H9 (cell line): ENCODE measurements around the gene VAV3. TPM values are rescaled to one million over a fixed set of nuclear protein-coding genes. Genes with fewer than 3 reads are reported as not detected.

Source experiments
- DNase-seq: peaks from one replicate; pipeline ENCODE4 v3.0.0-alpha.2; 2017
- H2AFZ ChIP-seq: one replicate; pipeline ENCODE4 v1.6.1; 2013; ENCODE audit warnings: mild to moderate bottlenecking, low read length, control low read depth, moderate library complexity
- H2AK5ac ChIP-seq: 2 replicates; pipeline ENCODE4 v1.6.1; 2013; ENCODE audit warnings: low read length, control low read depth, mixed read lengths; ENCODE audit not compliant: insufficient read length
- H2BK120ac ChIP-seq: one replicate; pipeline ENCODE4 v1.6.1; 2013; ENCODE audit warnings: low read depth, mild to moderate bottlenecking, low read length, control low read depth, inconsistent platforms; ENCODE audit not compliant: poor library complexity, severe bottlenecking
- H2BK12ac ChIP-seq: 2 replicates; pipeline ENCODE4 v1.6.1; 2013; ENCODE audit warnings: low read length, control low read depth, mixed read lengths, low read depth; ENCODE audit not compliant: insufficient read length
- H2BK15ac ChIP-seq: 2 replicates; pipeline ENCODE4 v1.6.1; 2013; ENCODE audit warnings: low read depth, low read length, control low read depth
- H2BK20ac ChIP-seq: one replicate; pipeline ENCODE4 v1.6.1; 2013; ENCODE audit warnings: low read depth, mild to moderate bottlenecking, low read length, control low read depth, inconsistent platforms; ENCODE audit not compliant: poor library complexity, severe bottlenecking
- H2BK5ac ChIP-seq: 2 replicates; pipeline ENCODE4 v1.6.1; 2013; ENCODE audit warnings: low read length, control low read depth, mixed read lengths; ENCODE audit not compliant: insufficient read length
- H3K14ac ChIP-seq: 2 replicates; pipeline ENCODE4 v1.6.1; 2013; ENCODE audit warnings: low read length, control low read depth; ENCODE audit not compliant: insufficient read depth
- H3K18ac ChIP-seq: 2 replicates; pipeline ENCODE4 v1.6.1; 2013; ENCODE audit warnings: low read depth, mild to moderate bottlenecking, mixed read lengths, low read length, control low read depth; ENCODE audit not compliant: insufficient read length
- H3K23ac ChIP-seq: 2 replicates; pipeline ENCODE4 v1.6.1; 2013; ENCODE audit warnings: low read length, control low read depth, mixed read lengths, low read depth; ENCODE audit not compliant: insufficient read length
- H3K23me2 ChIP-seq: 2 replicates; pipeline ENCODE4 v1.6.1; 2013; ENCODE audit warnings: low read depth, mild to moderate bottlenecking, mixed read lengths, low read length, control low read depth; ENCODE audit not compliant: insufficient read length, poor library complexity, severe bottlenecking
- H3K27ac ChIP-seq: 2 replicates; pipeline ENCODE4 v1.5.1; 2013; ENCODE audit warnings: low read length, control low read depth, mixed read lengths, low read depth; ENCODE audit not compliant: insufficient read length
- H3K27me3 ChIP-seq: 2 replicates; pipeline ENCODE4 v1.6.1; 2013; ENCODE audit warnings: low read length, control low read depth, inconsistent platforms; ENCODE audit not compliant: insufficient read depth
- H3K4ac ChIP-seq: 2 replicates; pipeline ENCODE4 v1.6.1; 2013; ENCODE audit warnings: low read depth, mild to moderate bottlenecking, control low read depth, inconsistent platforms, low read length, moderate library complexity
- H3K4me1 ChIP-seq: 2 replicates; pipeline ENCODE4 v1.6.1; 2013; ENCODE audit warnings: low read length, control low read depth, inconsistent platforms; ENCODE audit not compliant: insufficient read depth
- H3K4me2 ChIP-seq: 2 replicates; pipeline ENCODE4 v1.6.1; 2013; ENCODE audit warnings: low read length, control low read depth, mixed read lengths; ENCODE audit not compliant: insufficient read length, insufficient read depth
- H3K56ac ChIP-seq: 2 replicates; pipeline ENCODE4 v1.6.1; 2013; ENCODE audit warnings: low read depth, mild to moderate bottlenecking, mixed read lengths, low read length, control low read depth; ENCODE audit not compliant: insufficient read length
- H3K79me1 ChIP-seq: 2 replicates; pipeline ENCODE4 v1.6.1; 2013; ENCODE audit warnings: low read depth, mild to moderate bottlenecking, moderate library complexity, low read length, control low read depth, inconsistent platforms; ENCODE audit not compliant: insufficient read depth, poor library complexity, severe bottlenecking
- H3K79me2 ChIP-seq: 2 replicates; pipeline ENCODE4 v1.6.1; 2013; ENCODE audit warnings: low read length, control low read depth, inconsistent platforms; ENCODE audit not compliant: insufficient read depth
- H3K9ac ChIP-seq: 2 replicates; pipeline ENCODE4 v1.6.1; 2013; ENCODE audit warnings: low read length, control low read depth, mixed read lengths; ENCODE audit not compliant: insufficient read length; ENCODE audit errors: extremely low read depth
- H3K9me3 ChIP-seq: one replicate; pipeline ENCODE4 v1.6.1; 2013; ENCODE audit warnings: low read depth, low read length, inconsistent platforms; ENCODE audit not compliant: control insufficient read depth
- H3T11ph ChIP-seq: one replicate; pipeline ENCODE4 v1.6.1; 2013; ENCODE audit warnings: mild to moderate bottlenecking, low read length, control low read depth, inconsistent platforms
- H4K20me1 ChIP-seq: one replicate; pipeline ENCODE4 v1.6.1; 2013; ENCODE audit not compliant: control insufficient read depth, insufficient read length, insufficient read depth
- H4K5ac ChIP-seq: 2 replicates; pipeline ENCODE4 v1.6.1; 2013; ENCODE audit warnings: low read depth, mild to moderate bottlenecking, mixed read lengths, low read length, control low read depth; ENCODE audit not compliant: insufficient read length
- H4K8ac ChIP-seq: replicated peaks from 2 replicates; pipeline ENCODE4 v1.6.1; 2013; ENCODE audit warnings: low read length, control low read depth, mixed read lengths, low read depth; ENCODE audit not compliant: insufficient read length
- H4K91ac ChIP-seq: 2 replicates; pipeline ENCODE4 v1.6.1; 2013; ENCODE audit warnings: low read depth, mild to moderate bottlenecking, moderate library complexity, mixed read lengths, low read length, control low read depth; ENCODE audit not compliant: insufficient read length
- H3K27ac Mint-ChIP-seq, 3 experiments: 2 replicates in 2 of 3; 3 replicates in 1 of 3; pipeline ENCODE4 v1.8.0; 2020 to 2021; ENCODE audit warnings: mixed read lengths in 3 of 3, mild to moderate bottlenecking in 1 of 3, moderate library complexity in 1 of 3
- H3K27me3 Mint-ChIP-seq: 2 replicates; pipeline ENCODE4 v1.8.0; 2021; ENCODE audit warnings: low read depth, mild to moderate bottlenecking, moderate library complexity, mixed read lengths
- H3K36me3 Mint-ChIP-seq, 3 experiments: 2 replicates in 2 of 3; 3 replicates in 1 of 3; pipeline ENCODE4 v1.8.0; 2020 to 2021; ENCODE audit warnings: low read depth in 3 of 3, mixed read lengths in 3 of 3; ENCODE audit not compliant: insufficient read depth in 1 of 3
- H3K4me1 Mint-ChIP-seq, 2 experiments: 2 replicates each; pipeline ENCODE4 v1.8.0; 2020; ENCODE audit warnings: mixed read lengths in 2 of 2
- H3K4me3 Mint-ChIP-seq, 2 experiments: 2 replicates in 1 of 2; 3 replicates in 1 of 2; pipeline ENCODE4 v1.8.0; 2020 to 2021; ENCODE audit warnings: mild to moderate bottlenecking in 2 of 2, mixed read lengths in 2 of 2, moderate library complexity in 1 of 2
- H3K9me3 Mint-ChIP-seq, 2 experiments: 2 replicates in 1 of 2; 3 replicates in 1 of 2; pipeline ENCODE4 v1.8.0; 2020; ENCODE audit warnings: mild to moderate bottlenecking in 2 of 2, mixed read lengths in 2 of 2, moderate library complexity in 1 of 2
- CTCF ChIP-seq: fragments of 200-600 bp; sonication (generic); conservative IDR thresholded peaks from 3 replicates; pipeline ENCODE4 v1.8.0; 2021; ENCODE audit warnings: antibody characterized with exemption, mild to moderate bottlenecking
- WGBS: extraction: QIAGEN DNeasy Blood & Tissue Kit; methylation state at CpG from one replicate; pipeline ENCODE4 v1.1.7; 2013; ENCODE audit warnings: missing lambda C conversion rate, low lambda C conversion rate, mixed read lengths; ENCODE audit not compliant: insufficient read length; ENCODE audit errors: extremely low coverage; 5-methylcytosine and 5-hydroxymethylcytosine counted together
- total RNA-seq: library from RNA; stranded (reverse); gene quantifications from 2 replicates; pipeline ENCODE4 v1.2.1, GENCODE V29; 2021

The VAV3 gene
- total RNA-seq, 1 experiment from 2014 or later: 5.1 TPM

DNA sequence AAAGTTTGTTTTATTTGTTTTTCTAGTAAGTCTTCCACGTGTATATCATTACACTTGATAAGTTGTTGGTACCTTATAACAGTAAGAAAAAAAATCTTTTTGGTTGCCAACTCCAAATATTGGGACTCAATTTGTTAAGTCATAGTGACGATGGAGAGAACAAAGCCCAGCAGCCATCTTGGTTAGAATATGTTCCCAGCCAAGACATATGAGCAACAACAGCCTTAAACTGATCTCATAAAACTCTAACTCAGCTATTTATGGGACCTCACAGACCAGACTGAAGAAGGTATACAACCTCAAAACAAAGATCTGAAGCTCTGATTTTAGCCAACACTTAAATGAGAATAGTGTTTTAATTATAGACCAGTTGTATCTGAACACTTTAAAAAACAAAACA, 281.3 kb downstream of the VAV3 start:
- no peak overlapping the region for H2BK20ac ChIP-seq
- no peak overlapping the region for H2AK5ac ChIP-seq
- no peaks in the 10 kb centered on the region for H3K79me2 ChIP-seq
- no peaks in the 10 kb centered on the region for H3K9me3 ChIP-seq
- H4K91ac ChIP-seq: no peak overlapping the region
- no peak overlapping the region for H3K18ac ChIP-seq
- Mint-ChIP-seq H3K27ac (no peak overlapping the region), H3K36me3 (no peaks in the 10 kb centered on the region), H3K4me3 (no peak overlapping the region), H3K27me3 (no peaks in the 10 kb centered on the region), H3K4me1 (peaks cover 13 to 16% of the 10 kb centered on the region in 2 experiments), H3K9me3 (no peaks in the 10 kb centered on the region)
- H3K14ac ChIP-seq: no peak overlapping the region
- TF ChIP-seq CTCF: no peak
- no peak overlapping the region for H3K56ac ChIP-seq
- no peak overlapping the region for H2BK5ac ChIP-seq
- no peak overlapping the region for H4K8ac ChIP-seq
- H3K4me2 ChIP-seq: no peak overlapping the region
- H3K4ac ChIP-seq: no peak overlapping the region
- H3T11ph ChIP-seq: no peak overlapping the region
- H3K4me1 ChIP-seq: no peaks in the 10 kb centered on the region; the same call in 1 of the 2 replicates
- H3K79me1 ChIP-seq: no peaks in the 10 kb centered on the region
- no peak overlapping the region for H2BK120ac ChIP-seq
- H3K27me3 ChIP-seq: no peaks in the 10 kb centered on the region
- no peak overlapping the region for H2BK15ac ChIP-seq
- H3K9ac ChIP-seq: no peak overlapping the region
- no CpG with 5 or more reads among the region's 2 CpGs for WGBS
- no peaks in the 10 kb centered on the region for H4K20me1 ChIP-seq
- no peak overlapping the region for H2BK12ac ChIP-seq
- no peak overlapping the region for H4K5ac ChIP-seq
- DNase-seq: no peak
- H3K23ac ChIP-seq: no peak overlapping the region
- no peak overlapping the region for H3K27ac ChIP-seq
- no peaks in the 10 kb centered on the region for H3K23me2 ChIP-seq
- H2AFZ ChIP-seq: no peak overlapping the region
